Thoracic aorta (tissue), 2 donors: Measurements from ENCODE around the gene GTF3C5. TPM values are rescaled to one million over a fixed set of nuclear protein-coding genes. Genes with fewer than 3 reads are reported as not detected.
"Not testable (repeated sequence)": the region's sequence is repeated elsewhere in the genome, so short reads cannot be mapped to it uniquely, and the experiment has no call there.

Experiments
- ATAC-seq: fragments of 150-250 bp; one replicate; pipeline ENCODE4 v1.8.0; 2017; ENCODE audit warnings: low read depth; ENCODE audit not compliant: insufficient number of reproducible peaks, low FRiP score
- DNase-seq: peaks from one replicate; pipeline ENCODE4 v3.0.0-alpha.2; 2020; ENCODE audit warnings: low spot score
- H3K27ac ChIP-seq, 2 donors: fragments of 200-600 bp; sonication (generic); 1 replicate in 1 of 2; 2 replicates in 1 of 2; pipeline ENCODE4 v1.5.1; 2016; ENCODE audit warnings: mild to moderate bottlenecking in 2 of 2, moderate library complexity in 2 of 2
- H3K27me3 ChIP-seq: fragments of 200-600 bp; sonication (generic); replicated peaks from 2 replicates; pipeline ENCODE4 v1.6.0; 2016; ENCODE audit warnings: mild to moderate bottlenecking; ENCODE audit not compliant: insufficient read depth
- H3K36me3 ChIP-seq: fragments of 200-600 bp; sonication (generic); one replicate; pipeline ENCODE4 v1.5.1; 2016
- H3K4me1 ChIP-seq, 2 donors: fragments of 200-600 bp; sonication (generic); 1 replicate in 1 of 2; 2 replicates in 1 of 2; pipeline versions ENCODE4 v1.5.1 to v1.6.0; 2016; ENCODE audit warnings: low read depth in 2 of 2, mild to moderate bottlenecking in 1 of 2; ENCODE audit not compliant: control insufficient read depth in 1 of 2
- H3K4me3 ChIP-seq: fragments of 200-600 bp; sonication (generic); 2 replicates; pipeline ENCODE4 v1.5.1; 2016; ENCODE audit warnings: mild to moderate bottlenecking
- H3K9me3 ChIP-seq: fragments of 200-600 bp; sonication (generic); 2 replicates; pipeline ENCODE4 v1.5.1; 2016
- total RNA-seq, 2 donors: library from RNA; depleted of rRNA; stranded (reverse); fragments of >200 nt; gene quantifications; one replicate each; pipeline versions ENCODE4 v1.1.0 to v1.2.3, GENCODE V29; 2016
- TF ChIP-seq, protein P1 (sequence below): fragments of 200-600 bp; sonication (generic); IDR thresholded peaks from one replicate; pipeline ENCODE4 v1.5.1; 2019; ENCODE audit warnings: antibody characterized with exemption

GTF3C5 gene
- total RNA-seq, 2 donors from 2014 or later, result 40.6 to 54.3 TPM

- Histone ChIP-seq H3K27ac (no peak overlapping the region), H3K36me3 (no peaks in the 10 kb centered on the region), H3K9me3 (no peaks in the 10 kb centered on the region), H3K4me3 (peak overlapping the region; percentile 99), H3K27me3 (no peaks in the 10 kb centered on the region), H3K4me1 (peaks cover 15 to 29% of the 10 kb centered on the region in 2 donors)
- DNase-seq, result no peak
- TF ChIP-seq, protein P1, sequence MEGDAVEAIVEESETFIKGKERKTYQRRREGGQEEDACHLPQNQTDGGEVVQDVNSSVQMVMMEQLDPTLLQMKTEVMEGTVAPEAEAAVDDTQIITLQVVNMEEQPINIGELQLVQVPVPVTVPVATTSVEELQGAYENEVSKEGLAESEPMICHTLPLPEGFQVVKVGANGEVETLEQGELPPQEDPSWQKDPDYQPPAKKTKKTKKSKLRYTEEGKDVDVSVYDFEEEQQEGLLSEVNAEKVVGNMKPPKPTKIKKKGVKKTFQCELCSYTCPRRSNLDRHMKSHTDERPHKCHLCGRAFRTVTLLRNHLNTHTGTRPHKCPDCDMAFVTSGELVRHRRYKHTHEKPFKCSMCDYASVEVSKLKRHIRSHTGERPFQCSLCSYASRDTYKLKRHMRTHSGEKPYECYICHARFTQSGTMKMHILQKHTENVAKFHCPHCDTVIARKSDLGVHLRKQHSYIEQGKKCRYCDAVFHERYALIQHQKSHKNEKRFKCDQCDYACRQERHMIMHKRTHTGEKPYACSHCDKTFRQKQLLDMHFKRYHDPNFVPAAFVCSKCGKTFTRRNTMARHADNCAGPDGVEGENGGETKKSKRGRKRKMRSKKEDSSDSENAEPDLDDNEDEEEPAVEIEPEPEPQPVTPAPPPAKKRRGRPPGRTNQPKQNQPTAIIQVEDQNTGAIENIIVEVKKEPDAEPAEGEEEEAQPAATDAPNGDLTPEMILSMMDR, result no peak
- no peak for ATAC-seq
These were observed 1.4 kb downstream of the GTF3C5 start for GRCh38 chr9:133032171-133032570.

- ATAC-seq, result no peak
- DNase-seq, result no peak
- no peaks in the 10 kb centered on the region for H3K36me3 ChIP-seq
- no peaks in the 10 kb centered on the region for H3K9me3 ChIP-seq
- peaks cover 11 to 13% of the 10 kb centered on the region in 2 donors for H3K4me1 ChIP-seq
- no peaks in the 10 kb centered on the region for H3K27me3 ChIP-seq
- TF ChIP-seq, protein P1, result no peak
- no peak overlapping the region for H3K27ac ChIP-seq
- no peak overlapping the region for H3K4me3 ChIP-seq
These were observed 4.9 kb downstream of the GTF3C5 start for GRCh38 chr9:133035669-133036068.

DNA sequence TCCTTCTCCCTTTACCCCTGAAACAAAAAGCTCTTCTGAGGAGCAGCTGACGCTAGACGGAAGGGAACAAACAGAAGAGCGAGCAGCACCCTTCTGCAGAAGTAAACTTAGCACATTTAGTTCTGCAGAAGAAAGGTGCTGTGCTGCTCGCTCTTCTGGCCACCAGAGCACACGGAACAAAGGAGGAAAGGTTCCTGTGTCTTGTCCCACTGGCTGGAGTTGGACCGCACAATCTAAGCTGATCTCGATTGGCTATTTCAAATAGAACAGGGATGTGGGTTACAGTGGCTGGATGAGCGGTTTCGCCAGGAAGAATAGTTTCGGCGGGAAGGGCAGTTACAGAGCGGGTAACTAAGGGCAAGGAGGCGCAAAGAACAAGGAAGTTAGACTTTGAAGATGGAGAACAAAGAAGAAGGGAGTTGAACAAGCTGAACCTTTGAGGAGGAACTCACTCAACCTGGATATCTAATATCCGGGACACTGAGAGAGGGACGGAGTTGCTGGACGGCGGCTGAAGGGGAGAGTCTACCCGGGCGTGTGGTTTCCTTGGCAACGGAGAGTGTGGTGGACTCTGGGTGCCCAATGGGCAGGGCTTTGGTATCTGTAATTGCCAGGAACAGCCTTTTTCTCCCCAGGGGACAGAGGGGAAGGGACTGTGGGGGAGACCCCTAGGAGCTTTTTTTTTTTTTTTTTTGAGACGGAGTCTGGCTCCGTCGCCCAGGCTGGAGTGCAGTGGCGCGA lies 7.1 kb downstream of the GTF3C5 start:
- H3K9me3 ChIP-seq, result no peaks in the 10 kb centered on the region
- TF ChIP-seq, protein P1, result no peak
- H3K36me3 ChIP-seq, result peaks cover 9% of the 10 kb centered on the region
- H3K4me3 ChIP-seq, result no peak overlapping the region
- no peaks in the 10 kb centered on the region for H3K4me1 ChIP-seq
- no peak overlapping the region for H3K27ac ChIP-seq
- ATAC-seq (no peak), DNase-seq (no peak)
- no peaks in the 10 kb centered on the region for H3K27me3 ChIP-seq

DNA sequence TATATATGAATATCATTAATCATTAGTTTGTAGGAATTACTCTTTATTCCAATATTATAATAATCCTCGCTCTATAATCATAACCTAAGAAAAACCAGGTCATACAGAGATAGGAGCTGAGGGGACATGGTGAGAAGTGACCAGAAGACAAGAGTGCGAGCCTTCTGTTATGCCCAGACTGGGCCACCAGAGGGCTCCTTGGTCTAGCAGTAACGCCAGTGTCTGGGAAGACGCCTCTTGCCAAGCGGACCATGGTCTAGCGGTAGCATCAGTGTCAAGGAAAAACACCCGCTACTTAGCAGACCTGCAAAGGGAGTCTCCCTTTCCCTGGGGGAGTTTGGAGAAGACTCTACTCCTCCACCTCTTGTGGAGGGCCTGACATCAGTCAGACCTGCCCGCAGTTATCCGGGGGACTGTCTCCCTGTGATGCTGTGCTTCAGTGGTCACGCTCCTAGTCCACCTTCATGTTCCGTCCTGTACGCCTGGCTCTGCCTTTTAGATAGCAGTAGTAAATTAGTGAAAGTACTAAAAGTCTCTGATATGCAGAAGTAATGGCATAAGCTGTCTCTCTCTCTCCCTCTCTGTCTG lies 10.2 kb downstream of the GTF3C5 start:
- H3K27me3 ChIP-seq, ATAC-seq, DNase-seq, H3K4me1 ChIP-seq, H3K9me3 ChIP-seq, H3K27ac ChIP-seq, H3K4me3 ChIP-seq: not testable (repeated sequence)
- TF ChIP-seq, protein P1, result peak; percentile 33
- H3K36me3 ChIP-seq, result peaks cover 31% of the 10 kb centered on the region

DNA sequence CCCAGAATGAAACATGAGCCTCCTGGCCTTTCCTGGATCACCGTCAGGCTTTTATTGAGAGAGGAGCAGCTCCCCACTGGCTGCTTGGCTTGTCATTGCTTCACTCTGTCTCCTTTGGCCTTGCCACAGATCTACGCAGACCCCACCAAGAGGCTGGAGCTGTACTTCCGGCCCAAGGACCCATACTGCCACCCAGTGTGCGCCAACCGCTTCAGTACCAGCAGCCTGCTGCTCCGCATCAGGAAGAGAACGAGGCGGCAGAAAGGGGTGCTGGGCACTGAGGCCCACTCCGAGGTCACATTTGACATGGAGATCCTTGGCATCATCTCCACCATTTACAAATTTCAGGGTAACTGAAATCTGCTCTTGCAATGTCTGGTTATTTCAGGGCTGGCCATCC lies 11.2 kb downstream of the GTF3C5 start:
- Histone ChIP-seq H3K4me1 (no peaks in the 10 kb centered on the region), H3K27ac (no peak overlapping the region), H3K9me3 (no peaks in the 10 kb centered on the region), H3K27me3 (no peaks in the 10 kb centered on the region), H3K4me3 (no peak overlapping the region), H3K36me3 (peaks cover 41% of the 10 kb centered on the region)
- TF ChIP-seq, protein P1, result no peak
- DNase-seq (no peak), ATAC-seq (no peak)
